Stimulated activated CD8-positive, alpha-beta memory T cell treated with anti-CD3 and anti-CD28 coated beads, Interleukin-7, amount 100 ng/mL, for 48 hours (primary cell): ENCODE measurements around the gene MAP3K7CL.
"Not testable (repeated sequence)": the region's sequence is repeated elsewhere in the genome, so short reads cannot be mapped to it uniquely, and the experiment has no call there.

Experiments
- DNase-seq, 2 donors: peaks; one replicate each; pipeline ENCODE4 v3.0.0-alpha.2; 2020; ENCODE audit warnings: low read depth in 1 of 2; ENCODE audit errors: extremely low read depth in 1 of 2

Gene MAP3K7CL

GRCh38 chr21:29133241-29133640 is 2.8 kb downstream of the MAP3K7CL start:
- no peak for DNase-seq

- DNase-seq = no peak
Observed at GRCh38 chr21:29133796-29134195, 3.4 kb downstream of the MAP3K7CL start.

GRCh38 chr21:29135481-29135880 is 5.0 kb downstream of the MAP3K7CL start:
- DNase-seq = no peak

- no peak for DNase-seq
Observed at GRCh38 chr21:29136033-29136432, 5.6 kb downstream of the MAP3K7CL start.

- no peak for DNase-seq
Observed at GRCh38 chr21:29144736-29145353, 14.4 kb downstream of the MAP3K7CL start.

GRCh38 chr21:29145354-29145782 is 14.9 kb downstream of the MAP3K7CL start:
- no peak for DNase-seq

- DNase-seq = no peak
Observed at GRCh38 chr21:29145852-29146453, 15.5 kb downstream of the MAP3K7CL start.

GRCh38 chr21:29146726-29147125 is 16.3 kb downstream of the MAP3K7CL start:
- no peak for DNase-seq

- peak in 1 of 2 donors; percentile 7 for DNase-seq
Observed at GRCh38 chr21:29148530-29148929, 18.1 kb downstream of the MAP3K7CL start.

- DNase-seq = no peak
Observed at GRCh38 chr21:29149808-29150425, 19.5 kb downstream of the MAP3K7CL start.

GRCh38 chr21:29151931-29152330 is 21.5 kb downstream of the MAP3K7CL start:
- no peak for DNase-seq

- no peak for DNase-seq
Observed at GRCh38 chr21:29152916-29153315, 22.5 kb downstream of the MAP3K7CL start.

- DNase-seq = no peak
Observed at GRCh38 chr21:29154270-29154669, 23.8 kb downstream of the MAP3K7CL start.

- no peak for DNase-seq
Observed at GRCh38 chr21:29155118-29155932, 24.9 kb downstream of the MAP3K7CL start.

GRCh38 chr21:29155933-29156260 is 25.5 kb downstream of the MAP3K7CL start:
- DNase-seq = no peak

GRCh38 chr21:29157080-29157479 is 26.6 kb downstream of the MAP3K7CL start:
- no peak for DNase-seq

- DNase-seq = no peak
Observed at GRCh38 chr21:29159842-29160241, 29.4 kb downstream of the MAP3K7CL start.

GRCh38 chr21:29162825-29163224 is 32.4 kb downstream of the MAP3K7CL start:
- DNase-seq = not testable (repeated sequence)

- DNase-seq = no peak
Observed at GRCh38 chr21:29163341-29164115, 33.1 kb downstream of the MAP3K7CL start.

- no peak for DNase-seq
Observed at GRCh38 chr21:29164323-29164942, 34.0 kb downstream of the MAP3K7CL start.
